Measurements from ENCODE around the gene RRH.

GRCh38 chr4:109836985-109837384, 9.2 kb downstream of the RRH start:
- no peak for TF ChIP-seq POLR2A (IDR thresholded peaks at IDR 0.05)
- TF ChIP-seq, protein P1, sequence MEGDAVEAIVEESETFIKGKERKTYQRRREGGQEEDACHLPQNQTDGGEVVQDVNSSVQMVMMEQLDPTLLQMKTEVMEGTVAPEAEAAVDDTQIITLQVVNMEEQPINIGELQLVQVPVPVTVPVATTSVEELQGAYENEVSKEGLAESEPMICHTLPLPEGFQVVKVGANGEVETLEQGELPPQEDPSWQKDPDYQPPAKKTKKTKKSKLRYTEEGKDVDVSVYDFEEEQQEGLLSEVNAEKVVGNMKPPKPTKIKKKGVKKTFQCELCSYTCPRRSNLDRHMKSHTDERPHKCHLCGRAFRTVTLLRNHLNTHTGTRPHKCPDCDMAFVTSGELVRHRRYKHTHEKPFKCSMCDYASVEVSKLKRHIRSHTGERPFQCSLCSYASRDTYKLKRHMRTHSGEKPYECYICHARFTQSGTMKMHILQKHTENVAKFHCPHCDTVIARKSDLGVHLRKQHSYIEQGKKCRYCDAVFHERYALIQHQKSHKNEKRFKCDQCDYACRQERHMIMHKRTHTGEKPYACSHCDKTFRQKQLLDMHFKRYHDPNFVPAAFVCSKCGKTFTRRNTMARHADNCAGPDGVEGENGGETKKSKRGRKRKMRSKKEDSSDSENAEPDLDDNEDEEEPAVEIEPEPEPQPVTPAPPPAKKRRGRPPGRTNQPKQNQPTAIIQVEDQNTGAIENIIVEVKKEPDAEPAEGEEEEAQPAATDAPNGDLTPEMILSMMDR (IDR thresholded peaks at IDR 0.05) = no peak

Measured in Peyer's patch (tissue), 4 donors.